Measurements from ENCODE around the gene TRIM10. TPM values are rescaled to one million over a fixed set of nuclear protein-coding genes. Genes with fewer than 3 reads are reported as not detected.

Gene TRIM10
- polyA plus RNA-seq, 1 experiment, result not detected

GRCh38 chr6:30195951-30196350, 34.9 kb upstream of the TRIM10 start:
- Histone ChIP-seq H3K27me3 (ENCODE audit: control insufficient read depth, insufficient read depth, low read length) (no peaks in the 10 kb centered on the region), H3K4me3 (ENCODE audit: low read depth, low read length) (no peak overlapping the region), H3K36me3 (ENCODE audit: control insufficient read depth, insufficient read depth, low read length) (peaks cover 27% of the 10 kb centered on the region)
- ChIA-PET CTCF (interaction anchor here (0.6 to 4.8 kb wide), 3 partner anchors 10 to 247 kb away, joined by 3 to 17 read pairs (median 5); no protein-coding TSS in a partner anchor), POLR2A (no interaction called here)
- DNase-seq (ENCODE audit: low read depth), result no peak
- TF ChIP-seq CTCF (IDR thresholded peaks at IDR 0.05; ENCODE audit: insufficient read depth, low read depth, low read length), result no peak

GRCh38 chr6:30194797-30195690, 34.0 kb upstream of the TRIM10 start:
- CTCF ChIA-PET, result interaction anchor here (0.6 to 4.8 kb wide), 5 partner anchors 8 to 24 kb away, joined by 3 to 17 read pairs (median 4); no protein-coding TSS in a partner anchor
- POLR2A ChIA-PET, result no interaction called here
- TF ChIP-seq CTCF (IDR thresholded peaks at IDR 0.05; ENCODE audit: insufficient read depth, low read depth, low read length), result no peak
- peaks cover 27% of the 10 kb centered on the region for H3K36me3 ChIP-seq (ENCODE audit: control insufficient read depth, insufficient read depth, low read length)
- H3K4me3 ChIP-seq (ENCODE audit: low read depth, low read length), result no peak overlapping the region
- H3K27me3 ChIP-seq (ENCODE audit: control insufficient read depth, insufficient read depth, low read length), result no peaks in the 10 kb centered on the region
- DNase-seq (ENCODE audit: low read depth), result no peak

DNA sequence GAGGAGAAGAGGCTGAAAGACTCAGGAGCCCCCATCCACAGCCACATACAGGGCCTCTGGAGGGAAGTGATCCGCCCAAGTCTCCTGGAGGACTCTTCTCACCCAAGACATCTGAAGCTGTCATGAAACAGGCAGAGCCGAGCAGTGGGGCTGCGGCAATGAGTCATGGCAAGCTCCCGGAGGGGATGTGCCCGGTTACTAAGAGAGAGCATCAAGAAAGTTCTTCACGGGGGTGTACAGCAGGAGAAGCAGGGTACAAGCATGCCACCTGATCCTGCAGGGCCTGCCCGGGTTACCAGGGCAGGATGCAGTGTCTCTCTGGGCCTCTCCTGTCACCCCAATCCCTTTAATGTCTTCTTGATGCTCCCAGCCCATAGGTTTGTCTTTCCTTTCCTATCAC, 31.1 kb upstream of the TRIM10 start:
- POLR2A ChIA-PET, result no interaction called here
- no peak overlapping the region for H3K4me3 ChIP-seq (ENCODE audit: low read depth, low read length)
- DNase-seq (ENCODE audit: low read depth), result no peak
- H3K36me3 ChIP-seq (ENCODE audit: control insufficient read depth, insufficient read depth, low read length), result peaks cover 22% of the 10 kb centered on the region
- CTCF ChIA-PET, result no interaction called here
- no peak for TF ChIP-seq CTCF (IDR thresholded peaks at IDR 0.05; ENCODE audit: insufficient read depth, low read depth, low read length)
- H3K27me3 ChIP-seq (ENCODE audit: control insufficient read depth, insufficient read depth, low read length), result no peaks in the 10 kb centered on the region

DNA sequence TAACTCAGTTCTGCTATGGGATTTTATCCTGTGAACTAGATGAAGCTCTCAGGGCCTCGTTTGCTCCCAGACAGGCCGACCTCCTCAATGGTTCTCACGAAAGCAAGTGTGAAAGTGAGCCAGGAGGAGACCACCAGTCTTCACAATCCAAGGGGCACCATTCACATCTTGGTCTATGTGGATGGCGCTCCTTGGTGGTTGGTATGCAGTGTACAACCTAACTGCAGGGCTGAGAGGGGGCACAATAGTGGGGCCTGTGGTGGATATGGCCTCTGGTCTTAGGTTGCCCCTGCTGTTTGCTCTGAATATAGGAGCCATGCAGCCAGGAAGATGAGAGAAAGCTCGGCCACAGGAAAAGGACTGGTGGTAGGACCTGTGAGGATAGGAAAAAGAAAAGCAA, 27.5 kb upstream of the TRIM10 start:
- CTCF ChIA-PET, result no interaction called here
- H3K27me3 ChIP-seq (ENCODE audit: control insufficient read depth, insufficient read depth, low read length), result no peaks in the 10 kb centered on the region
- DNase-seq (ENCODE audit: low read depth), result no peak
- POLR2A ChIA-PET, result no interaction called here
- no peak for TF ChIP-seq CTCF (IDR thresholded peaks at IDR 0.05; ENCODE audit: insufficient read depth, low read depth, low read length)
- H3K36me3 ChIP-seq (ENCODE audit: control insufficient read depth, insufficient read depth, low read length), result peaks cover 24% of the 10 kb centered on the region
- no peak overlapping the region for H3K4me3 ChIP-seq (ENCODE audit: low read depth, low read length)

- ChIA-PET POLR2A (no interaction called here), CTCF (interaction anchor here (1.6 kb wide), 1 partner anchor 83 kb away, joined by 6 read pairs; no protein-coding TSS in a partner anchor)
- no peak for DNase-seq (ENCODE audit: low read depth)
- TF ChIP-seq CTCF (IDR thresholded peaks at IDR 0.05; ENCODE audit: insufficient read depth, low read depth, low read length), result no peak
- no peak overlapping the region for H3K4me3 ChIP-seq (ENCODE audit: low read depth, low read length)
- peaks cover 18% of the 10 kb centered on the region for H3K36me3 ChIP-seq (ENCODE audit: control insufficient read depth, insufficient read depth, low read length)
- H3K27me3 ChIP-seq (ENCODE audit: control insufficient read depth, insufficient read depth, low read length), result no peaks in the 10 kb centered on the region
Observed at GRCh38 chr6:30185846-30186484, 25.0 kb upstream of the TRIM10 start.
